NT2/D1 (cell line): ENCODE measurements around the gene HOXA2.

Experiments used
- DNase-seq: peaks from one replicate; pipeline ENCODE4 v3.0.0-alpha.2; 2011; ENCODE audit warnings: low read depth, low spot score
- H3K27me3 ChIP-seq: 2 replicates; pipeline ENCODE4 v1.6.0; 2011; ENCODE audit warnings: mild to moderate bottlenecking; ENCODE audit not compliant: insufficient read length, insufficient read depth
- H3K36me3 ChIP-seq: 2 replicates; pipeline ENCODE4 v1.6.1; 2011; ENCODE audit warnings: mild to moderate bottlenecking, low read length, mixed read lengths; ENCODE audit not compliant: insufficient read depth, insufficient read length
- H3K4me1 ChIP-seq: 2 replicates; pipeline ENCODE4 v1.5.1; 2011; ENCODE audit not compliant: insufficient read depth, insufficient read length
- H3K4me3 ChIP-seq: 2 replicates; pipeline ENCODE4 v1.5.1; 2011; ENCODE audit warnings: low read depth; ENCODE audit not compliant: insufficient read length
- H3K9ac ChIP-seq: 2 replicates; pipeline ENCODE4 v1.6.0; 2011; ENCODE audit warnings: low read depth; ENCODE audit not compliant: insufficient read length
- H3K9me3 ChIP-seq: 2 replicates; pipeline ENCODE4 v1.5.1; 2011; ENCODE audit warnings: mild to moderate bottlenecking, low read length; ENCODE audit not compliant: insufficient read depth
- SUZ12 ChIP-seq: IDR thresholded peaks from 2 replicates; pipeline ENCODE4 v1.6.1; 2011; ENCODE audit not compliant: insufficient read length, insufficient read depth; ENCODE audit errors: extremely low read depth
- YY1 ChIP-seq: IDR thresholded peaks from 2 replicates; pipeline ENCODE4 v1.6.1; 2011; ENCODE audit not compliant: insufficient read length, insufficient read depth
- ZNF274 ChIP-seq: IDR thresholded peaks from 2 replicates; pipeline ENCODE4 v1.6.1; 2011; ENCODE audit warnings: mild to moderate bottlenecking, low read depth, low read length

Gene HOXA2

GRCh38 chr7:27132978-27133377 is 30.5 kb upstream of the HOXA2 start:
- DNase-seq, result no peak
- Histone ChIP-seq H3K9ac (no peak overlapping the region), H3K27me3 (peaks cover 98% of the 10 kb centered on the region)

DNA sequence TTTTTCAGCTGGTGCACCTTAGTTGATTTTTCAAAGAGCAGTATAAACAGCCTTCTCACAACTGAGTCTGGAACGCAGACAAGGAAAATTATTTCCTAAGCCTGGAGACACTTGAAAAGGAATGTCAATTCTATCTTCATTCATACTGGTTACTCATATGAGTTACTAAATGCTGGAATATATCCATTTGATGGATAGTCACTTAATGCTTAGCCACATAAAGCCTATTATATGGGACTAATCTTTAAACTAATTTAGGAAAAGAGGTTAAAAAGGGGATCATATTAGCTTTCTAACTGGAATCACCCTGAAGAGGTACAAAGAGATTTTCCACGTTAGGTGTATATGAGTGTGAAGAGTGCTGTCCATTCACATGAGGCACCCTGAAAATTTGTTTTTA is 29.7 kb upstream of the HOXA2 start:
- H3K4me3 ChIP-seq, result no peak overlapping the region
- no peak for DNase-seq
- H3K9ac ChIP-seq, result no peak overlapping the region
- no peaks in the 10 kb centered on the region; the same call in 1 of the 2 replicates for H3K9me3 ChIP-seq
- H3K4me1 ChIP-seq, result no peaks in the 10 kb centered on the region
- TF ChIP-seq ZNF274 (no peak), SUZ12 (peak; percentile 9)
- H3K36me3 ChIP-seq, result no peaks in the 10 kb centered on the region
- H3K27me3 ChIP-seq, result peaks cover 98% of the 10 kb centered on the region

More at GRCh38 chr7:27132978-27133377, 30.5 kb upstream of the HOXA2 start:
- no peaks in the 10 kb centered on the region; the same call in 1 of the 2 replicates for H3K9me3 ChIP-seq
- no peak for TF ChIP-seq YY1
- peak; percentile 8 for TF ChIP-seq SUZ12
- no peak overlapping the region for H3K4me3 ChIP-seq
- H3K4me1 ChIP-seq, result no peaks in the 10 kb centered on the region
- no peaks in the 10 kb centered on the region for H3K36me3 ChIP-seq

GRCh38 chr7:27131390-27131819 is 28.9 kb upstream of the HOXA2 start:
- Histone ChIP-seq H3K4me3 (peak overlapping the region; percentile 64), H3K4me1 (no peaks in the 10 kb centered on the region), H3K36me3 (no peaks in the 10 kb centered on the region), H3K9me3 (no peaks in the 10 kb centered on the region; the same call in 1 of the 2 replicates), H3K27me3 (peaks cover 98% of the 10 kb centered on the region), H3K9ac (peak overlapping the region; percentile 68)
- TF ChIP-seq SUZ12 (no peak), ZNF274 (no peak), YY1 (no peak)
- DNase-seq, result no peak

- Histone ChIP-seq H3K27me3 (peaks cover 98% of the 10 kb centered on the region), H3K9ac (peak within 1 kb of the TSS; percentile 68), H3K4me1 (no peaks in the 10 kb centered on the region), H3K36me3 (no peaks in the 10 kb centered on the region), H3K9me3 (no peaks in the 10 kb centered on the region; the same call in 1 of the 2 replicates), H3K4me3 (peak within 1 kb of the TSS; percentile 64)
- no peak for DNase-seq
- TF ChIP-seq ZNF274, result no peak
- TF ChIP-seq SUZ12, result no peak
- TF ChIP-seq YY1, result no peak
Measured at GRCh38 chr7:27130540-27131389, 28.3 kb upstream of the HOXA2 start, which contains the start of gene HOXA4. HOXA4 (minus strand) TSS chr7:27130757; CDS start chr7:27130733, 24 bp downstream.

- Histone ChIP-seq H3K4me1 (no peaks in the 10 kb centered on the region), H3K27me3 (peaks cover 98% of the 10 kb centered on the region), H3K9me3 (no peaks in the 10 kb centered on the region; the same call in 1 of the 2 replicates), H3K9ac (no peak overlapping the region), H3K36me3 (no peaks in the 10 kb centered on the region), H3K4me3 (peak overlapping the region; percentile 31)
- DNase-seq, result no peak
- peak; percentile 71 for TF ChIP-seq SUZ12
- no peak for TF ChIP-seq ZNF274
- no peak for TF ChIP-seq YY1
Measured at GRCh38 chr7:27129729-27130539, 27.5 kb upstream of the HOXA2 start.

- no peak for DNase-seq
- TF ChIP-seq ZNF274, result no peak
- TF ChIP-seq SUZ12, result no peak
- no peak for TF ChIP-seq YY1
- no peaks in the 10 kb centered on the region; the same call in 1 of the 2 replicates for H3K9me3 ChIP-seq
- no peak overlapping the region for H3K9ac ChIP-seq
- H3K4me3 ChIP-seq, result no peak overlapping the region
- no peaks in the 10 kb centered on the region for H3K4me1 ChIP-seq
- H3K36me3 ChIP-seq, result no peaks in the 10 kb centered on the region
- H3K27me3 ChIP-seq, result peaks cover 98% of the 10 kb centered on the region
Measured at GRCh38 chr7:27128776-27129728, 26.6 kb upstream of the HOXA2 start.

DNA sequence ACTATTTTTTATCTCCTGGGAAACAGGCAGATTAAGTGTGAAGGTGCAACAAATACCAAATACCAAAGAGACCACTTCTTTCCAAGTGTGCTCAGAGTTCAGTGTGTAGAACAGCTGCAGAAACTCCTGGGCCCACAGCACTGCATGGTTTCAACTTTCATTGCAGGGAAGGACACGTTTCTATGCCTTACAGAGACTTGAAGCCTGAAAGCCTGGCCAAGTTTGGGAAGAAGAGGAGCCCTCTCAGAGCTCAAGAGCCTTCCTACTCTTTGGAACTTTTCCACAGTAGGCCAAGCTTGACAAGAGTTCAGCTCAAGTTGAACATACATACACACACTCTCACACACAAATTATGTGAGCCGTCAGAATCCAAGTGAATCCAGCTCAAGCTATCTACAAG is 25.6 kb upstream of the HOXA2 start:
- Histone ChIP-seq H3K4me1 (no peaks in the 10 kb centered on the region), H3K36me3 (no peaks in the 10 kb centered on the region), H3K9ac (no peak overlapping the region), H3K9me3 (no peaks in the 10 kb centered on the region; the same call in 1 of the 2 replicates), H3K27me3 (peaks cover 98% of the 10 kb centered on the region), H3K4me3 (no peak overlapping the region)
- DNase-seq, result no peak
- TF ChIP-seq ZNF274 (no peak), SUZ12 (peak; percentile 42)
